Omental fat pad (tissue), 4 donors: ENCODE data around the gene TTC22. TPM values are rescaled to one million over a fixed set of nuclear protein-coding genes. Genes with fewer than 3 reads are reported as not detected.

ENCODE experiments used
- ATAC-seq: fragments of 150-250 bp; one replicate; pipeline ENCODE4 v1.9.1; 2016; ENCODE audit warnings: mild to moderate bottlenecking, moderate library complexity; ENCODE audit not compliant: low FRiP score
- DNase-seq: peaks from one replicate; pipeline ENCODE4 v3.0.0-alpha.2; 2019; ENCODE audit warnings: low spot score
- total RNA-seq, 4 donors: library from RNA; depleted of rRNA; stranded (reverse); fragments of >200 nt; gene quantifications; one replicate each; pipeline ENCODE4 v1.1.0, GENCODE V29; 2016
- TF ChIP-seq, protein P1 (sequence below), 3 donors: fragments of 450-650 bp; IDR thresholded peaks; one replicate each; pipeline ENCODE4 v1.5.1; 2016 to 2017; ENCODE audit warnings: antibody characterized with exemption in 3 of 3, mild to moderate bottlenecking in 3 of 3, moderate library complexity in 2 of 3

TTC22 gene
- total RNA-seq, 4 donors from 2014 or later: 0.88 to 1.7 (median 1.1) TPM; not detected in 1

GRCh38 chr1:54846301-54846700, 45.2 kb upstream of the TTC22 start:
- ATAC-seq (no peak), DNase-seq (no peak)
- TF ChIP-seq, protein P1, sequence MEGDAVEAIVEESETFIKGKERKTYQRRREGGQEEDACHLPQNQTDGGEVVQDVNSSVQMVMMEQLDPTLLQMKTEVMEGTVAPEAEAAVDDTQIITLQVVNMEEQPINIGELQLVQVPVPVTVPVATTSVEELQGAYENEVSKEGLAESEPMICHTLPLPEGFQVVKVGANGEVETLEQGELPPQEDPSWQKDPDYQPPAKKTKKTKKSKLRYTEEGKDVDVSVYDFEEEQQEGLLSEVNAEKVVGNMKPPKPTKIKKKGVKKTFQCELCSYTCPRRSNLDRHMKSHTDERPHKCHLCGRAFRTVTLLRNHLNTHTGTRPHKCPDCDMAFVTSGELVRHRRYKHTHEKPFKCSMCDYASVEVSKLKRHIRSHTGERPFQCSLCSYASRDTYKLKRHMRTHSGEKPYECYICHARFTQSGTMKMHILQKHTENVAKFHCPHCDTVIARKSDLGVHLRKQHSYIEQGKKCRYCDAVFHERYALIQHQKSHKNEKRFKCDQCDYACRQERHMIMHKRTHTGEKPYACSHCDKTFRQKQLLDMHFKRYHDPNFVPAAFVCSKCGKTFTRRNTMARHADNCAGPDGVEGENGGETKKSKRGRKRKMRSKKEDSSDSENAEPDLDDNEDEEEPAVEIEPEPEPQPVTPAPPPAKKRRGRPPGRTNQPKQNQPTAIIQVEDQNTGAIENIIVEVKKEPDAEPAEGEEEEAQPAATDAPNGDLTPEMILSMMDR (IDR thresholded peaks at IDR 0.05): no peak

DNA sequence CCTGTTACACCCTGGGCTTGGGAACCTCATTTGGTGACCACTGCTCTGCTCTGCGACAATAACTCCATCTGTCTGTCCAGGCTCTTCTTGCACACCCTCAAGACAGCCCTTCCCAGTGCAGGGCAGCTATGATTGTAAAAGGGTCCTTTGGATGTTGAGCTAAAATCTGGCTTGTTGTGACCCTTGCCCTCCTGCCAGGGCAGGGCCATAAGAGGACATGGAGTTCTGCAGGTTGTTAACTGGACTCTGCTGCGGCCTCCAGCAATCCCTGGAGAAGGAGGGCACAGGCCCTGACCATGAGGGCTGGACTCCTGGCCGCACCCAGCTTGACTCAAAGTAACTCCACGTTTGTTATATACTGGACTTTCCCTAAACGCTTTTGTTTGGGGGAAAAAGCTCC, 44.6 kb upstream of the TTC22 start:
- DNase-seq (no peak), ATAC-seq (no peak)
- TF ChIP-seq, protein P1 (IDR thresholded peaks at IDR 0.05): no peak

GRCh38 chr1:54844564-54844963, 43.4 kb upstream of the TTC22 start:
- TF ChIP-seq, protein P1 (IDR thresholded peaks at IDR 0.05): no peak
- no peak for ATAC-seq
- no peak for DNase-seq

DNA sequence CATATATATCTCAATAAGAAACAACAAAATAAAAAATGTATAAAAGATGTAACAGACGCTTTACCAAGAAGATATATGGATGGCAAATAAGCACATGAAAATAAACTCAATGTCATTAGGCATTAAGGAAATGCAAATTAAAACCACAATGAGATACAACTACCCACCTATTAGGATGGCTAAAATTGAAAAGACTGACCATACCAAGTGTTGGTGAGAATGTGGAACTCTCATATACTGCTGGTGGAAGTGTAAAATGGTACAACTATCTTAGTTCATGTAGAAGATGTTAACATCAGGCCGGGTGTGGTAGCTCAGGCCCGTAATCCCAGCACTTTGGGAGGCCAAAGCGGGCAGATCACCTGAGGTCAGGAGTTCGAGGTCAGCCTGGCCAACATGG, 42.3 kb upstream of the TTC22 start:
- DNase-seq: no peak
- TF ChIP-seq, protein P1 (IDR thresholded peaks at IDR 0.05): no peak
- ATAC-seq: no peak

GRCh38 chr1:54842963-54843362, 41.8 kb upstream of the TTC22 start:
- TF ChIP-seq, protein P1 (IDR thresholded peaks at IDR 0.05): no peak
- DNase-seq (no peak), ATAC-seq (no peak)

GRCh38 chr1:54842206-54842915, 41.2 kb upstream of the TTC22 start:
- DNase-seq: no peak
- TF ChIP-seq, protein P1 (IDR thresholded peaks at IDR 0.05): no peak
- ATAC-seq: no peak

DNA sequence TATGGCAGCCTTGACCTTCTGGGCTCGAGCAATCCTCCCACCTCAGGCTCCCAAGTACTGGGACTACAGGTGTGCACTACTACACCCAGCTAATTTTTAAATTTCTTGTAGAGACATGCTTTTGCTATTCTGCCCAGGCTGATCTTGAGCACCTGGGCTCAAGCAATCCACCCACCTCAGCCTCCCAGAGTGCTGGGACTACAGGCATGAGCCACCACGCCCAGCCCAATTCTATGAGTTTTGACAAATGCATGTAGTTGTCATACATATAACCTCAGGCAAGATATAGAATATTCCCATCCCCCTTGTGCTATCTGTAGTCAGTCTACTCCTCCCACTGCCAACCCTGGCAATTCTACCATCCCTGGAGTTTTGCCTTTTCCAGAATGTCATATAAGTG, 38.7 kb upstream of the TTC22 start:
- DNase-seq (no peak), ATAC-seq (no peak)
- TF ChIP-seq, protein P1 (IDR thresholded peaks at IDR 0.05): no peak
